ENCODE results near the gene CIAPIN1. TPM values are rescaled to one million over a fixed set of nuclear protein-coding genes. Genes with fewer than 3 reads are reported as not detected.

CIAPIN1 gene
- total and polyA plus RNA-seq, 7 donors: 17.1 to 46.2 (median 22.5) TPM

- intact Hi-C loops (cut with DNase I): no loop called here
- Histone ChIP-seq H3K4me3 (no peak overlapping the region), H3K9me3 (no peaks in the 10 kb centered on the region), H3K4me1 (no peaks in the 10 kb centered on the region), H3K27me3 (no peaks in the 10 kb centered on the region), H3K36me3 (peaks cover 12 to 97% (median 71%) of the 10 kb centered on the region in 4 donors), H3K27ac (no peak overlapping the region)
- 88 to 89% methylated on average over 2 of the region's 2 CpGs for WGBS, 2 donors
- TF ChIP-seq POLR2A (IDR thresholded peaks at IDR 0.05): no peak
- no peak for TF ChIP-seq EP300 (IDR thresholded peaks at IDR 0.05)
- TF ChIP-seq POLR2AphosphoS5 (IDR thresholded peaks at IDR 0.05): no peak
- TF ChIP-seq, protein P1, sequence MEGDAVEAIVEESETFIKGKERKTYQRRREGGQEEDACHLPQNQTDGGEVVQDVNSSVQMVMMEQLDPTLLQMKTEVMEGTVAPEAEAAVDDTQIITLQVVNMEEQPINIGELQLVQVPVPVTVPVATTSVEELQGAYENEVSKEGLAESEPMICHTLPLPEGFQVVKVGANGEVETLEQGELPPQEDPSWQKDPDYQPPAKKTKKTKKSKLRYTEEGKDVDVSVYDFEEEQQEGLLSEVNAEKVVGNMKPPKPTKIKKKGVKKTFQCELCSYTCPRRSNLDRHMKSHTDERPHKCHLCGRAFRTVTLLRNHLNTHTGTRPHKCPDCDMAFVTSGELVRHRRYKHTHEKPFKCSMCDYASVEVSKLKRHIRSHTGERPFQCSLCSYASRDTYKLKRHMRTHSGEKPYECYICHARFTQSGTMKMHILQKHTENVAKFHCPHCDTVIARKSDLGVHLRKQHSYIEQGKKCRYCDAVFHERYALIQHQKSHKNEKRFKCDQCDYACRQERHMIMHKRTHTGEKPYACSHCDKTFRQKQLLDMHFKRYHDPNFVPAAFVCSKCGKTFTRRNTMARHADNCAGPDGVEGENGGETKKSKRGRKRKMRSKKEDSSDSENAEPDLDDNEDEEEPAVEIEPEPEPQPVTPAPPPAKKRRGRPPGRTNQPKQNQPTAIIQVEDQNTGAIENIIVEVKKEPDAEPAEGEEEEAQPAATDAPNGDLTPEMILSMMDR (IDR thresholded peaks at IDR 0.05): no peak
- no peak for DNase-seq
Observed at GRCh38 chr16:57432505-57432904, 14.7 kb downstream of the CIAPIN1 start.

DNA sequence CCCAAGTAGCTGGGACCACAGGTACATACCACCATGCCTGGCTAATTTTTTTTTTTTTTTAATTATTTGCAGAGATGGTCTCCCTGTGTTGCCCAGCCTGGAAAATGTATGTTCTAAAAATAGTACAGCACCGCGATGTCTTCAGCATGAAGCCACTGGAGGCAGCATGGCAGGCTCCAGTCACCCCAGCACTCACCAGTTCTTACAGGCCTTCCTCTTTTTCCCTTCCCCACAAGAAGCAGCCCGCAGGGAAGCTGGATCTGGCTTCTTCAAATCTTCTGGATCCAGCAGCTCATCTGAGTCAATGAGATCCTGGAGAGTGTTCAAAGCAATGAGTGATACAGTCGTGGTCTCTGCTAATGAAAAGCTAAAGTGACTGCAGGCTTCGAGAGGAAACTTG is 16.2 kb downstream of the CIAPIN1 start:
- Histone ChIP-seq H3K27ac (no peak overlapping the region), H3K4me1 (no peaks in the 10 kb centered on the region), H3K36me3 (peaks cover 12 to 86% (median 64%) of the 10 kb centered on the region in 4 donors), H3K27me3 (no peaks in the 10 kb centered on the region), H3K4me3 (no peak overlapping the region), H3K9me3 (no peaks in the 10 kb centered on the region)
- no peak for TF ChIP-seq POLR2AphosphoS5 (IDR thresholded peaks at IDR 0.05)
- no peak for TF ChIP-seq EP300 (IDR thresholded peaks at IDR 0.05)
- TF ChIP-seq, protein P1 (IDR thresholded peaks at IDR 0.05): no peak
- no peak for TF ChIP-seq POLR2A (IDR thresholded peaks at IDR 0.05)
- DNase-seq: no peak
- intact Hi-C loops (cut with DNase I): no loop called here
- WGBS, 2 donors: 92% methylated on average over 5 of the region's 5 CpGs

DNA sequence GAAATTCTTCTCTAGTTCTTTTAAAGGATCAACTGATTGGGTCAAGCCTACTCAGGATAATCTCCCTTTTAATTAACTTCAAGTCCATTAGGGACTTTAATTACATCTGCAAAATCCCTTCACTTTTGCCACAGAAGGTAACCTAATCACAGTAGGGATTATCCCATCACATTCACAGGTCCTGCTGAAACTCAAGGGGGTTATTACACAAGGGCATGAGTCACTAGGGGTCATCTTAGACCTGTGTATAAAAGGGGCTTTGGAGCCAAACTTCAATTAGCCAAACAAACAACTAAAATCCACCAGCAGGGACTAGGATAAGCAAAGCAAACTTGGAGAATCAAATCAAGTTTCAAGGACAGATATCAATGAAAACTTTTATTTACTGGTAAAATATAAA is 19.4 kb downstream of the CIAPIN1 start:
- no peak for TF ChIP-seq POLR2AphosphoS5 (IDR thresholded peaks at IDR 0.05)
- no peak for TF ChIP-seq POLR2A (IDR thresholded peaks at IDR 0.05)
- TF ChIP-seq, protein P1 (IDR thresholded peaks at IDR 0.05): no peak
- no peak for TF ChIP-seq EP300 (IDR thresholded peaks at IDR 0.05)
- Histone ChIP-seq H3K9me3 (no peaks in the 10 kb centered on the region), H3K4me1 (no peaks in the 10 kb centered on the region), H3K36me3 (peaks cover 12 to 55% (median 37%) of the 10 kb centered on the region in 4 donors), H3K4me3 (no peak overlapping the region), H3K27me3 (no peaks in the 10 kb centered on the region), H3K27ac (no peak overlapping the region)
- intact Hi-C loops (cut with DNase I): no loop called here
- DNase-seq: no peak

DNA sequence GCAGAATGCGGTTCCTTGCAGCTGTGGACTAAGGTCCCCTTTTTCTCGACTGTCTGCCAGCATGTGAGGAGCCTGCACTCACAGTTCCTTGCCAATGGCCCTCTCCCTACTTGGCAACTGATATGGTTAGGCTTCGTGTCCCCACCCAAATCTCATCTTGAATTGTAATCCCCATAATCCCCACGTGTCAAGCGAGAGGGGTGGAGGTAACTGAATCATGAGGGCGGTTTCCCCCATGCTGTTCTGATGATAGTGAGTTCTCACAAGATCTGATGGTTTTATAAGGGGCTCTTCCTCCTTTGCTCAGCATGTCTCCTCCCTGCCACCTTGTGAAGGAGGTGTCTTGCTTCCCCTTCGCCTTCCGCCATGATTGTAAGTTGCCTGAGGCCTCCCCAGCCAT is 19.9 kb downstream of the CIAPIN1 start:
- Histone ChIP-seq H3K27ac (no peak overlapping the region), H3K9me3 (no peaks in the 10 kb centered on the region), H3K4me1 (peaks cover 0 to 4% (median 2%) of the 10 kb centered on the region in 4 donors), H3K4me3 (no peak overlapping the region), H3K27me3 (no peaks in the 10 kb centered on the region), H3K36me3 (peaks cover 12 to 50% (median 33%) of the 10 kb centered on the region in 4 donors)
- 83 to 89% methylated on average over 8 of the region's 8 CpGs for WGBS, 2 donors
- DNase-seq: no peak
- TF ChIP-seq POLR2A (IDR thresholded peaks at IDR 0.05) (no peak), EP300 (IDR thresholded peaks at IDR 0.05) (no peak), POLR2AphosphoS5 (IDR thresholded peaks at IDR 0.05) (no peak)
- TF ChIP-seq, protein P1 (IDR thresholded peaks at IDR 0.05): no peak
- intact Hi-C loops (cut with DNase I): no loop called here

DNA sequence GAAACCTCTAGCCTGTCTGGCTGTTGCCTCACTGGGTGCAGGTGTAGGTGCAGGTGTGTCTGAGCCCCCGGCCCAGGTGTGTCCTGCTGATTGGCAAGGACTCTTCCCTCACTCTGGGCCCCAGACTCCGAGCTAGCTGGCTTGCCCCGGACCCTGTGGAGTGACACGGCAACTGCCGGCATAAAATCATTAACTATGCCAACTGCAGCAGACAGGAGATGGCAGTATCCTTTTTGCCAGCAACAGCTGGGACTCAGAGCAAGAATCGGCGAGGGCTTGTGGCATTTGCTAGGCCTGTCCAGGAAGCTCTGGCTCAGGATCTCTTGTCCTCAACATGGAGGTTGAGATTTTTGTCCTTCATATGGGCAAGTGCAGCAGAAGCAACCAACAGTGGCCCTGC is 20.8 kb downstream of the CIAPIN1 start:
- no peak for DNase-seq
- H3K27ac ChIP-seq: no peak overlapping the region
- intact Hi-C loops (cut with DNase I): no loop called here
- H3K4me1 ChIP-seq: peaks cover 0 to 11% (median 8%) of the 10 kb centered on the region in 4 donors
- TF ChIP-seq POLR2AphosphoS5 (IDR thresholded peaks at IDR 0.05) (no peak), POLR2A (IDR thresholded peaks at IDR 0.05) (no peak), EP300 (IDR thresholded peaks at IDR 0.05) (no peak)
- TF ChIP-seq, protein P1 (IDR thresholded peaks at IDR 0.05): no peak
- peaks cover 12 to 40% (median 25%) of the 10 kb centered on the region in 4 donors for H3K36me3 ChIP-seq
- no peak overlapping the region for H3K4me3 ChIP-seq
- no peaks in the 10 kb centered on the region for H3K27me3 ChIP-seq
- H3K9me3 ChIP-seq: no peaks in the 10 kb centered on the region
- 84 to 91% methylated on average over 7 of the region's 7 CpGs for WGBS, 2 donors
